Activated CD4-positive, CD25-positive, alpha-beta regulatory T cell (primary cell): ENCODE data around the gene CA4.
"Not testable (repeated sequence)": the region's sequence is repeated elsewhere in the genome, so short reads cannot be mapped to it uniquely, and the experiment has no call there.

Source experiments
- DNase-seq, 4 experiments: peaks; one replicate each; lab custom pipeline; 2025; lab: John Stamatoyannopoulos, UW

CA4 gene

DNA sequence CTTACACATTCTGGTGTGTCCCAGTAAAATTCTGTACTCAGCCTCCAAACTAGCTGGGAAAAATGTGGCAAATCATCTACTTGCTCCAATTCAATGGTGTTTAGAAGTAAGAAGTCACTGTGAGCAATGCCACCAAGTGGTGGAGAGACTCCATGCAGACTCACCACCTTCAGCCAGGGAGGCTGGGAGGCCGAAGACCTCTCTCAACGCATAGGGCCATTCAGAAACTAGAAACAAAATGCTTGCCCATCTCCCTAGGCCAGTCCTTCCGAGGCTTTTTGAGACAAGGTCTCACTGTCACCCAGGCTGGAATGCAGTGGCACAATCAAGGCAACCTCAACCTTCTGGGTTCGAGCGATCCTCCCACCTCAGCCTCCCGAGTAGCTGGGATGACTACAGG is 25.0 kb downstream of the CA4 start:
- DNase-seq, result not testable (repeated sequence)

DNA sequence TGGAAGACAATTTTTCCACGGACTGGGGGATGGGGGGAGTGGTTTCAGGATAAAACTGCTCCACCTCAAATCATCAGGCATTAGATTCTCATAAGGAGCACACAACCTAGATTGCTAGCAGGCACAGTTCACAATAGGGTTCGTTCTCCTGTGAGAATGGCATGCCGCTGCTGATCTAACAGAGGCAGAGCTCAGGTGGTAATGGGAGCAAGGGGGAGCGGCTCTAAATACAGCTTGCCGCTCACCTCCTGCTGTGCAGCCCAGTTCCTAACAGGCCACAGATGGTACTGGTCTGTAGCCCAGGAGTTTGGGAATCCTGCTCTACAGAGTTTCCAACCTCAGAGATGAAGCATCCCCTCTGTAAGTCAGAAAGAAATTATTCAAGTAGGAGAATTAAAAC is 27.0 kb downstream of the CA4 start:
- not testable (repeated sequence) for DNase-seq

DNA sequence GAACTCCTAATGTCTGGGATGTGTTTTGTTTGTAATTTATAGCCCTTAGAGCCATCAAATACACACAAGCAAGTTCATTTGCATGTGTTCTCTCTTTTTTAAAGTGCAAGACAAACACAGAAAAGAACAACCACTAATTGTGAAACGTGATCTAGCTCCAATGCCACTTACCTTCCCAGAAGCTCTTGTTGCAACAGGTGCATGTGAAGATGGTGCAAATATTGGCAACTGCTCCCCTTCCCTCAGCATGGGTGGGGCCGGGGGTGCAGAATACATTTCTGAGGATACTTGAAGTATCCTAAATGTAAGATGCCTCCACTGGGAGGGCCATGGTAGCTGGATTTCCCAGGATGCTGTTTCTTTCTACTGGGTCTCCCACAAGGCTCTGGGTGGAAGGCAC is 28.4 kb downstream of the CA4 start:
- DNase-seq, result not testable (repeated sequence)

DNA sequence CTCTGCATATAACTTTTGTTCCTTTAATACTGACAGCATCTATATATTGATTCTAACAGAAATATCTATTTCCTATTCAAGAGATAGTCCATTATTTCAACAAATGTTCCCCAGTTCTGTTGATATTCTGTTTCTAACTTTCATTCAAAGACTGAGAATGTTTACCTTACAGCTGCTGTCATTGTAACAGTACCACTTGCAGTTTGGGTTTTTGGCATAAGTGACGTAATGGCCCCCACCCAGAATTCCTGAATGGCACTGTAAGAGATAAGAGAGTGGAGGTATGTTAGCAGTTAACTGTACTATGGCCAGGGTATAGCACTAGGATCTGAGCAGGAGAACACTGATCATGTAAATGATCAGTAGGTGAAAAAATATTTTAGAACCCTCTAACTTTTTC is 30.6 kb downstream of the CA4 start:
- DNase-seq, result not testable (repeated sequence)

DNA sequence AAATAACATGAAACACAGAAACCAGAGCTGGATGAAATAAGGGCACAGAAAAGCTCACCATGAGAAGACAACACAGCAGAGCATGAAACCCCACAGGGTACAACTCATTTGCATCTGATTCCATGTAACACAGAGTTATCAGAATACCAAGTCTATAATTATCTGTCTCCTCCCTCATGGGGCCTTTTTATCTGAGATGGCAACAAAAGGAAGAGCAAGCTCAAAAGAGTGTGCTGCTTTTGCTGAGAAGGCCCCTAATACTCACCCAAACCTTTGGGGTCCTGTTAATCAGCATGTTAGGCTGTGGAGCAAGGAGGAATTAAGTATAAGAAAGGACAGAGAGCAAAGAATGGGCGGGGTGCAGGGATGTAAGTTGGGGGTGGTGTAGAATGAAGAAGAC is 36.6 kb downstream of the CA4 start:
- DNase-seq, result not testable (repeated sequence)

DNA sequence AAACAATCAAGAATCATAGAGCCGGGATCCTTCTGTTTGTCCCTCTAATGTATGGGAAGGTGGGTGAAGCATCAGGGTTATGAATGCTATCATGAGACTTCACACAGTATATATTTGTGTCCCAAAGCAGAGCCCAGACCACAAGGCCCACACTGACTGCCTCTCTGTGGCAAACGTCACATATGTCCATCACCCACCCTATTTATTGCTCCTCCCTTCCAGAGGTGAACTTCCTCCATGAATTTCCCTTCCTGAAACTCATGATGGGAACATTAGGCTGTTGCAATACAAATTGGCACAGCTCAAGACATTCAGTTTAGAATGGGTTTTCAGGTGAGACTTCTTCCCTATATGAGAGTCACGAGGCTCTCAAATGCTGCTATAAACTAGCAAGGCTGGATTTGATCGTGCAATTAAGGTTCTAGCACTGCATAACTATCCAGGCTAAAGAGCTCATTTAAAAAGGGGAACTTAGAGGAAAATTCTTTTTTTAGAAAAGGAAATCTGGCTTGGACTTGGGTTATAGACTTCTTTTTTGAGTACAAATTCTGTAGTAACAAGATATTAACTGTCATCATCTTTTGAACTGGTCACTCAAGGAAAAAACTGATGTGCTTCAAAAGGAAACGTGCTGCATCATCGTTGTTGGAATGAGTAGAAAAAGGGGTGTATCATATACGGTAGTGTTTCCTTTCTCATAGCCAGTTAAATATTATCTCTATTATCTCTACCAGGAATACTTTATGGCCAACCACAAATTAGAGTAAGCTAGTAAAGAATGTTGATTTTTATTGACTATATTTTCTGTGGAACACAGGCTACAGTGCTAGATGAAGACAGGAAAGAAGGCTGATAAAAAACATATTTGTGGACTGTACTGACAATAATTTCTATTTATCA is 37.3 kb downstream of the CA4 start:
- not testable (repeated sequence) for DNase-seq

DNA sequence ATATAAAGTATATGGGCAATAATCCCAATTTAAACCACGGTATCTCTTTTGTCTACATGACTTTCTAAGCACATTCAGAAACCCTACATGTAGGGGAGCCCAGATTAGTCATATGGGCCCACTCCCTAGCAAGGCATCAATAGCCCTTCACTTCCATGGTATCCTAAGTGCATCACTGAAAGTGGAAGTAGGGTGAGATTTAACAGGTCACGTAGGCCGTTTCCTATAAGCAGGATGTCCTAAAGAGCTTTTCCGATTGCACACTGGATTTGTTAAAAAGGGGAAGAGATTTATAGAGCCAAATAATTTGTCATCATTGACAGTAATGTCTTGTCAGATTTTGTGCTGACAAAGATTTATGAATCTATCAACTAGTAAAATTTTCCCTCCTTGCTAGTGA is 39.0 kb downstream of the CA4 start:
- no peak for DNase-seq

DNA sequence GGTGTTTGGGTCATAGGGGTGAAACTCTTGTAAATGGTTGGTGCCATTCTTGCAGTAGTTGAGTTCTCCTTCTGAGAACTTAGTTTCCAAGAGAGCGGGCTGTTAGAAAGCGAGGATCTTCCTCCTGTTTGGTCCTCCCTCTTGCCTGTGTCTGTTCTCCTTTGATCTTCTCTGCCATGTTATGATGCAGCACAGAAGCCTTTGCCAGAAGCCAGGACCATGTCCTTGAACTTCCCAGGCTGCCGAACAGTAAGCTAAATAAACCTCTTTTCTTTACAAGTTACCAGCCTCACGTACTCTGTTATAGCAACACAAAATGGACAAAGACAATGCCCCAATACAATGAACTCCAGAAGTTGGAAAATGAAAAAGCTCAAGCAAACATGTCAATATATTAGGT is 40.3 kb downstream of the CA4 start:
- not testable (repeated sequence) for DNase-seq

DNA sequence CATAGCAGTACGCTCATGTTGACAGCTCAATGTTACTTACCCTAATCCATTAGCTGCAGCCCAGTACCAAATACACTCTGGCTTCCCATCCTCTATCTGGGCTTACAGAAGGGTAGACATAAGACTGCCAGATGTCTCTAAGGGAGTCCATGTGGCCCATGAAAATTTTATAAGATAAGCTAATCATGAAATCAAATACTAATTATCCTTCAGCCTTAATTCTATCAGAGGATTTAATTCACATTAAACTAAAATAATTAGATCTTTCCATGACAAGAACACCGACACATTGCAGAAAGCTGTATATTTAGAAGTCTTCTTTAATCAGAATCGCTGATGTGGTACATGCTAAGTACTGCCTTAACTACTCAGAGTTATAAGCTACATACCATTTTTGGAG is 43.3 kb downstream of the CA4 start:
- not testable (repeated sequence) for DNase-seq

DNA sequence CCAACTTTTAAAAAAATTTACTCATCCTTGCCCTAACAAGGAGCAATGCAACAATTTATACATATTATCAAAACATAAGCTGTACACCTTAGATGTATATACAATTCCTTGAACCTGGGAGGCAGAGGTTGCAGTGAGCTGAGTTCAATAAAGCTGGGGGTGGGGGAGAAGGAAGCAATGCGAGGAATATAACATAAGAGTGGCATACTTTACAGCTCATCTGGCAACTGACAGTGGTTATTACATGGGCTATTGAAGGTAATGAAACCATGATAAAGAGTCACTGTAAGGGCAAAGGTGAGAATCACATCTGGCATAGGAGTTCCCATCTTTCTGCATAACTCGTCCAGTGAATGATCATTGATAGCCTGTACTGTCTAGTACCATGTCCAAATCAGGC is 43.7 kb downstream of the CA4 start:
- DNase-seq, result no peak

DNA sequence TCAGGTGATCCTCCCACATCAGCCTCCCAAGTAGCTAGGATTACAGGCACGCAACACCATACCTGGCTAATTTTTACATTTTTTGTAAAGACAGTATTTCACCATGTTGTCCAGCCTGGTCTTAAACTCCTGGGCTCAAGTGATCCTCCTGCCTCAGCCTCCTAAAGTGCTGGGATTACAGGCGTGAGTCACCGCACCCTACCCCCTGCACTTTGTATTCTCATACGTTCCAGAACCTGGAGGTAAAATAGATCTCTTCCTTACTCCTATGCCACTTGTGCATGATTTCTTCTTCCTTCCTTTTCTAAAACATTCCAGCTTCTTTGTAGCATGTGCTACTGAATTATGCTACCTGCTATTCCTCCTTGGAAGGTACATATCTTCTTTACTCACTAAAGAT is 44.4 kb downstream of the CA4 start:
- DNase-seq, result not testable (repeated sequence)

DNA sequence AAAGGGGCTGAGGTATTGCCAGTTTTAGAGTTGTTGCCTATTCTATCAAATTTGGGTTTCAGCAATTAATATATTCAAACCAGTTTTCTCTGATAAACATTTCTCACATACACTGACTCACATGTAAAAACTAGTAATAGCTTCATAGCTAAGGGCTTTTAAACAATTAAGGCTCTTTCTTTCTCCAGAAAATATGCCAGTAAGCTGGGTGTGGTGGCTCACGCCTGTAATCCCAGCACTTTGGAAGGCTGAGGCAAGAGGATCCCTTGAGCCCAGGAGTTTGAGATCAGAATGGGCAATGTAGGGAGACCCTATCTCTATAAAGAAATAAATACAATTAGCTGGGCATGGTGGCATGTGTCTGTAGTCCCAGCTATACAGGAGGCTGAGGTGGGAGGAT is 48.9 kb downstream of the CA4 start:
- DNase-seq, result not testable (repeated sequence)

DNA sequence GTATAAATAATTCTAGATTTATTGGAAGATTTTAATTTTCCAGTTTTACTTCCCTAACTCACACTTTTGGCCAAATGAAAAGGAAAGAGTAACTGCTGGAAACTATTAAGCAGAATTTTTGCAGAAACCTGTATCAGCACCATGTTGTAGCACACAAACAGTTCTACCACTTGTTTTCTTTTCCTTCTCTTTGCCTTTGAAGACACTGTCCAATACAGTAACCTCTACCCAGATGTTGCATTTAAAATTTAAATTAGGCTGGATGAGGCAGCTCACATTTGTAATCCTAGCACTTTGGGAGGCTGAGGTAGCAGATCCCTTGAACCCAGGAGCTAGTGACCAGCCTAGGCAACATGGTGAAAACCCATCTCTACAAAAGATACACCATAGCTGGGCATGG is 56.0 kb downstream of the CA4 start:
- DNase-seq, result not testable (repeated sequence)

DNA sequence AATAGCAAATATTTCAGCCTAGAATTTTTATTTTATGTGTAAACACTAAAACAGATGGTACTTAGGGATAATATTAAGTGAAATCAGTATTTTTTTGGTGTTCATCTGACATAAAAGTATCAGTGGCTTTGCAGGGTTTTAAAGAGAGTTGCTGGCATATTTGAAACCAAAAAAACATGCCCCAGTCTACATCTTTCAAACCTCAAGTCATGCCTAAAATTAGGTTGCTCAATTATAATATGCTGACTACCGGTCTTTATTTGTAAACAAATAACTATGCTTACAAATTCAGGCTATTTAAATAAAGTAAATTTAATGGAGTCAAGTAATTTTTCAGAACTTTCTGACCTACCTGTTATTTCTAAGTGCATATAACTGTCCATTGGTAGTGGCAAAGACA is 58.5 kb downstream of the CA4 start:
- DNase-seq, result not testable (repeated sequence)
